Prostate gland (tissue), 2 donors: ENCODE data around the gene PLXNB1. TPM values are rescaled to one million over a fixed set of nuclear protein-coding genes. Genes with fewer than 3 reads are reported as not detected.

Source experiments
- DNase-seq: peaks from one replicate; pipeline ENCODE4 v3.0.0-alpha.2; 2019; ENCODE audit warnings: low spot score
- H3K27ac ChIP-seq, 2 donors: fragments of 200-600 bp; sonication (generic); 2 replicates each; pipeline ENCODE4 v1.5.1; 2017 to 2019
- H3K27me3 ChIP-seq: fragments of 200-600 bp; sonication (generic); replicated peaks from 2 replicates; pipeline ENCODE4 v1.5.1; 2019; ENCODE audit not compliant: insufficient read depth
- H3K36me3 ChIP-seq, 2 donors: fragments of 200-600 bp; sonication (generic); 1 replicate in 1 of 2; 2 replicates in 1 of 2; pipeline versions ENCODE4 v1.5.1 to v1.8.1; 2017 to 2019
- H3K4me1 ChIP-seq: fragments of 200-600 bp; sonication (generic); replicated peaks from 2 replicates; pipeline ENCODE4 v1.5.1; 2019
- H3K4me3 ChIP-seq, 2 donors: fragments of 200-600 bp; sonication (generic); 2 replicates each; pipeline ENCODE4 v1.5.1; 2017 to 2019
- H3K9me3 ChIP-seq: fragments of 200-600 bp; sonication (generic); 2 replicates; pipeline ENCODE4 v1.5.1; 2017
- CTCF ChIP-seq, 4 experiments: fragments of 200-600 bp in 2 of 4; fragments of 450-650 bp in 2 of 4; sonication (generic) in 2 of 4; IDR thresholded peaks; 1 replicate in 3 of 4; 2 replicates in 1 of 4; pipeline ENCODE4 v1.5.1; 2016 to 2019; ENCODE audit warnings: antibody characterized with exemption in 4 of 4, mild to moderate bottlenecking in 2 of 4, moderate library complexity in 2 of 4
- POLR2A ChIP-seq: fragments of 450-650 bp; IDR thresholded peaks from one replicate; pipeline ENCODE4 v1.6.1; 2016; ENCODE audit warnings: antibody characterized with exemption, mild to moderate bottlenecking
- POLR2AphosphoS5 ChIP-seq: sonication (generic); formaldehyde crosslinking; IDR thresholded peaks from one replicate; pipeline ENCODE4 v1.6.1; 2017; ENCODE audit warnings: antibody characterized with exemption
- WGBS: methylation state at CpG from one replicate; pipeline ENCODE4 v1.1.5; 2018; 5-methylcytosine and 5-hydroxymethylcytosine counted together
- intact Hi-C: fragments of 100-400 bp; cut with DNase I; formaldehyde crosslinking; loops from one replicate; pipeline ENCODE4 v1.14.2; 2022
- total RNA-seq, 2 donors: library from RNA; depleted of rRNA; stranded (reverse); fragments of >200 nt; gene quantifications; one replicate each; pipeline ENCODE4 v1.1.0, GENCODE V29; 2016

The PLXNB1 gene
- total RNA-seq, 2 donors from 2014 or later: 115 to 182 TPM

GRCh38 chr3:48429317-48429959, 448 bp downstream of the PLXNB1 start:
- peaks cover 38% of the 10 kb centered on the region for H3K4me1 ChIP-seq

GRCh38 chr3:48428572-48429316, 1.1 kb downstream of the PLXNB1 start:
- no peaks in the 10 kb centered on the region for H3K36me3 ChIP-seq
- intact Hi-C loops: no loop called here
- H3K4me1 ChIP-seq: peaks cover 38% of the 10 kb centered on the region
- H3K27me3 ChIP-seq: no peaks in the 10 kb centered on the region
- no peaks in the 10 kb centered on the region for H3K9me3 ChIP-seq
- peak; percentile 56 for DNase-seq
- WGBS: under 1% methylated on average over 28 of the region's 60 CpGs
- H3K27ac ChIP-seq: peak overlapping the region; percentile 90 to 96
- peak overlapping the region; percentile 74 to 75 for H3K4me3 ChIP-seq
- TF ChIP-seq CTCF (IDR thresholded peaks at IDR 0.05) (no peak), POLR2A (peak; percentile 51), POLR2AphosphoS5 (no peak)

More at GRCh38 chr3:48429317-48429959, 448 bp downstream of the PLXNB1 start:
- under 1% methylated on average over 40 of the region's 86 CpGs for WGBS
- Histone ChIP-seq H3K4me3 (peak overlapping the region; percentile 74 to 75), H3K9me3 (no peaks in the 10 kb centered on the region), H3K27ac (peak overlapping the region; percentile 90 to 96), H3K36me3 (no peaks in the 10 kb centered on the region), H3K27me3 (no peaks in the 10 kb centered on the region)
- intact Hi-C loops: no loop called here
- TF ChIP-seq POLR2A: peak; percentile 8
- TF ChIP-seq CTCF (IDR thresholded peaks at IDR 0.05): no peak
- no peak for TF ChIP-seq POLR2AphosphoS5
- DNase-seq: peak; percentile 72

- no peak for TF ChIP-seq POLR2A
- DNase-seq: no peak
- peak overlapping the region; percentile 90 to 96 for H3K27ac ChIP-seq
- peaks cover 38% of the 10 kb centered on the region for H3K4me1 ChIP-seq
- no peaks in the 10 kb centered on the region for H3K36me3 ChIP-seq
- H3K4me3 ChIP-seq: peak overlapping the region; percentile 74 to 75
- 32% methylated on average over 7 of the region's 7 CpGs for WGBS
- no peaks in the 10 kb centered on the region for H3K27me3 ChIP-seq
- intact Hi-C loops: no loop called here
- no peaks in the 10 kb centered on the region for H3K9me3 ChIP-seq
These were observed 1.8 kb downstream of the PLXNB1 start for GRCh38 chr3:48428088-48428571.

- TF ChIP-seq CTCF (IDR thresholded peaks at IDR 0.05) (no peak), POLR2A (peak; percentile 8)
- Histone ChIP-seq H3K9me3 (no peaks in the 10 kb centered on the region), H3K36me3 (no peaks in the 10 kb centered on the region), H3K4me3 (peak overlapping the region; percentile 74 to 75), H3K27ac (peak overlapping the region; percentile 90 to 96), H3K27me3 (no peaks in the 10 kb centered on the region), H3K4me1 (peaks cover 38% of the 10 kb centered on the region)
- no peak for DNase-seq
- intact Hi-C loops: no loop called here
- 43% methylated on average over 9 of the region's 9 CpGs for WGBS
These were observed 2.3 kb downstream of the PLXNB1 start for GRCh38 chr3:48427630-48427962.

GRCh38 chr3:48426944-48427629, 2.8 kb downstream of the PLXNB1 start:
- WGBS: 19% methylated on average over 8 of the region's 8 CpGs
- TF ChIP-seq POLR2A (no peak), CTCF (IDR thresholded peaks at IDR 0.05) (no peak), POLR2AphosphoS5 (no peak)
- peak overlapping the region; percentile 90 to 96 for H3K27ac ChIP-seq
- no peaks in the 10 kb centered on the region for H3K9me3 ChIP-seq
- H3K36me3 ChIP-seq: no peaks in the 10 kb centered on the region
- peak overlapping the region; percentile 74 to 75 for H3K4me3 ChIP-seq
- intact Hi-C loops: no loop called here
- peaks cover 38% of the 10 kb centered on the region for H3K4me1 ChIP-seq
- H3K27me3 ChIP-seq: no peaks in the 10 kb centered on the region
- DNase-seq: no peak
